HG03139 (cell line): ENCODE data around the gene ACSS2.

Experiments
- ATAC-seq: cut with Tn5 transposase; IDR thresholded peaks from one replicate; pipeline ENCODE4 v1.9.1; 2021; ENCODE audit not compliant: unreplicated experiment

ACSS2 gene

DNA sequence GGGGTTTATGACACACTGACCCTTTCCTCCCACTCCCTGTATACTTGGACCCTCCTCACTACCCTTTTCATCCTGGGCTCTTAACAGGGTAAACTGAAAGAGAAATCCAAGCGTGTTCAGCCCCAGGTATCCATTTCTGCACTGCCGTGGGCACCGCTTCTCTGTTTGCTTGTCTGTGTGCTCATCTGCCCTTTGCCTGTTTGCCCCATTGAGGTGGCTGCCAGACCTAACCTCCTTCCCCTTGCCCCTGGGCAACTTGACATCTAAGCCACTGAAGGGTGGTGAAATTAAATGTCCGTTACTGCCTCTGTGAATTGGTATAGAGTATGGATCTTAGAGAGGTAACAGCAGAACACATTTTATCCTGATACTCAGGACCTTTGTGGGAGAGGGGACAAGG lies 38.7 kb downstream of the ACSS2 start:
- no peak for ATAC-seq

- ATAC-seq = no peak
Measured at GRCh38 chr20:34915749-34916455, 39.5 kb downstream of the ACSS2 start.

DNA sequence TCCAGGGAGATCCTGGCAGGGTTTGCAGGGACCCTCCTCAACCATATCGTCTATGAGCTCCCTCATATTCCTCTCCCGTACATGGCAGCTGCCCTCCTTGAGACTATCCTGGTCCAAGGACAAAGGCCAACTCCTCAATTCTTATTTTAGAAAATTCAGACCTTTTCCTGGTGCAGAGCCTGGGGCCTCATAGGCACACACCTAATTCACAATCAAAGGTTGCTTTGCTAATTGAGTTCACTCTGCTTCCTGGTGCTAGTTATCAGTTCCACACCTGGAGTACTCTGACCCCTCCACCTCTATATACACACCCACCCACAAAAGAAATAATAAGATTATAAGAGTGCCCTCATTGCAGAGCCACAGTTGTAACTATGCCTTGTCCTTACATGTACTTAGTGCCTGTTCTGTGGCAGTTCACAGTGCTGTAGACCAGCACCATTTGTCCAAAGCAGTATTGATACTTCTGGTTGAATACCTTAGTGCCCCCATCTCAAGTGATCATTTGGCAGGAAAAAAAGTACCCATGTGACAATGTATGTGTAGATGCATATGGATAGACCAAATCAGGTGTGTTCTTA lies 40.5 kb downstream of the ACSS2 start:
- no peak for ATAC-seq

- ATAC-seq = no peak
Measured at GRCh38 chr20:34920055-34920454, 43.6 kb downstream of the ACSS2 start.

GRCh38 chr20:34921436-34921835 lies 45.0 kb downstream of the ACSS2 start:
- ATAC-seq = no peak

GRCh38 chr20:34922654-34923381 lies 46.4 kb downstream of the ACSS2 start:
- ATAC-seq = no peak

GRCh38 chr20:34923414-34923813 lies 47.0 kb downstream of the ACSS2 start:
- no peak for ATAC-seq

DNA sequence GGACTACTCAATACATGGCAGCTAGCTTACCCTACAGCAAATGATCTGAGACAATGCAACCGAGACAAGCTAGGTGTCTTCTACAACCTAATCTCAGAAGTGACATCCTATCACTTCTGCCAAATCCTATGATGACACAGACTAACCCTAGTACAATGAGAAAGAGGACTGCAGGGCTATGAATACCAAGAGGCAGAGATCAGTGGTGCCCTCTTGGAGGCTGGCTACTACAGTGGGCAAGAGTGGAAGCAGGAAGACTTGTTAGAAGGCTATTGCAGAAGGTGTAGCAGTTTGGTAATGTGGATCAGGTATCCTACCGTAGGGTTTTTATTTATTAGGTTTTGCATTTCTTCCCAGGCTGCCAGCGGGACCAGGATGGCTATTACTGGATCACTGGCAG lies 48.9 kb downstream of the ACSS2 start:
- no peak for ATAC-seq

- ATAC-seq = no peak
Measured at GRCh38 chr20:34925981-34926380, 49.6 kb downstream of the ACSS2 start.

- no peak for ATAC-seq
Measured at GRCh38 chr20:34926581-34926980, 50.2 kb downstream of the ACSS2 start.

DNA sequence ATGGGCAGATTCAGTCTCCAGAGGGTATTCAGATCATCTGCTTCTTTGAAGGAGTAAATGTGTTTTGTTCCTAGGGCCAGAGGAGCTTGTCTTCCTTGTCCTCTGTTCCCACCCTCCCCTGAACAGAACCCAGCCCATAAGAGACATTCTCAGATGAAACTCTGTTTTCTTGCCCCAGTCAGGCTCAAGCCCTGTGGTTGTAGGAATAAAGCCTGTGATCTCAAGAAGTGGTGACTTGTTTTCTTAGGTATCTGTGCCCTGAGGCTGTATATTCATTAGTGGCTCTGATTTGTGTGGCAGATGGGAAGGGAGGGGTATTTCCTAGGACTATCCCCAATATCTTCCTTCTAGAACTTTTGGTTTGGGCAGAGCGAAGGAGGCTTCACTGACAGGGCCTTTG lies 51.3 kb downstream of the ACSS2 start:
- ATAC-seq = no peak

- ATAC-seq = no peak
Measured at GRCh38 chr20:34928411-34928810, 52.0 kb downstream of the ACSS2 start.

DNA sequence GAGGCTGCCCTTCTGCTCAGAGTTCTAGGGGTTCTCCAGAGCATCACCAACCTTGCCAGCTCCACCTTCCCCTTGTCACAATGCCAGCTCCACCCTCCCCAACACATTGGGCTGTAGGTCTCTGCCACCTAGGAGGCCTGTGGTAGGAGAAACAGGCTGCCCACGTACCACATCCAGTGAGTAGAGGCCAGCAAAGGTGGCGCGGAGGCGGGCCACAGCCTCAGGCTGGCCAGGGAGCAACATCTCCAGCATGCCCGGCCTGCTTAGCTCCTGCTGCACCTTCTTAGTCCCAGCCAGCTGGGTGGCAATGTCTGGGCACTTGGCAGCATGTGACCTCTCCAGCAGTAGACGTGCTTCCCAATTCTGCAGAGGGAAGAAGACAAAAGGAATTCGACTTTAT lies 55.4 kb downstream of the ACSS2 start:
- no peak for ATAC-seq

DNA sequence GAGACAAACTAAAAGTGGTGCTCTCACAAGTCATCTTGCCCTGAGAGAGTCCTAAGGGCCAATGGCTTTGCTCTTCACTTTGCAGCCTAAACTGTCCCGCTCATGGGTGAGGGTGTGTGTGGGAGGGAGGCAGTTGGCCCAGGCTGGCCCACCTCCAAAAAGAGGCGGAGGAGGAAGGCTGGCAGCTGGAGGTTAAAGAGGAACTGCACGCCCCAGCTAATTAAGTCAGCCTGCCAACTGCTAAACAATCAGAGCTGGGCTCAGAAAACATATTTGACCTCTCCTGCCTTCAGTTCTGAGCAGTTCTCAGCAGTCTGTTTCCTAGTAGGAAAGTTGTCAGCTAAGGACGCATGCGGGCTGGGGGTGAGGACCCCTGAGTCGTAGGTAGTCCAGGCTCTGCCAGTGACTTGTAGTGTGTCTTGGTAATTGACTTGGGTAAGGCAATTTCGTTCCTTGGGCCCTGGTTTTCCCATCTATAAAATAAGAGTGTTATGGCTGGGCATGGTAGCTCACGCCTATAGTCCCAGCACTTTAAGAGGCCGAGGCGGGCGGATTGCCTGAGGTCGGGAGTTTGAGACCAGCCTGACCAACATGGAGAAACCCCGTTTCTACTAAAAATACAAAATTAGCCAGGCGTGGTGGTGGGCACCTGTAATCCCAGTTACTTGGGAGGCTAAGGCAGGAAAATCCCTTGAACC lies 62.2 kb downstream of the ACSS2 start:
- ATAC-seq = no peak

GRCh38 chr20:34940081-34940481 lies 63.7 kb downstream of the ACSS2 start:
- ATAC-seq = no peak

DNA sequence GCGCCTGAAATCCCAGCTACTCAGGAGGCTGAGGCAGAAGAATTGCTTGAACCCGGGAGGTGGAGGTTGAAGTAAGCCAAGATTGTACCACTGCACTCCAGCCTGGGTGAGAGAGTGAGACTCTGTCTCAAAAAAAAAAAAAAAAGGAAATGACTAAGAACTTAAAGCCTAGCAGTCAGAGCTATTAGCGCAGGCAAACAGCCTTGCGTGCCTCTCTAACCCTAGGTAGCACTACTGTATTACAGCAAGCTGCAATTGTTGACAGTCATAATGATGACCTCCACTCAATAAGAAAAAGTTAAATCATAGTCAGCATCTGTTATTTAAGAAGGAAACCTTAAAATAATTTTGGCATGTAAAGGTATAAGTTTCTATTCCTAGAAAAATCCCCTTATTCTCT lies 64.8 kb downstream of the ACSS2 start:
- no peak for ATAC-seq

DNA sequence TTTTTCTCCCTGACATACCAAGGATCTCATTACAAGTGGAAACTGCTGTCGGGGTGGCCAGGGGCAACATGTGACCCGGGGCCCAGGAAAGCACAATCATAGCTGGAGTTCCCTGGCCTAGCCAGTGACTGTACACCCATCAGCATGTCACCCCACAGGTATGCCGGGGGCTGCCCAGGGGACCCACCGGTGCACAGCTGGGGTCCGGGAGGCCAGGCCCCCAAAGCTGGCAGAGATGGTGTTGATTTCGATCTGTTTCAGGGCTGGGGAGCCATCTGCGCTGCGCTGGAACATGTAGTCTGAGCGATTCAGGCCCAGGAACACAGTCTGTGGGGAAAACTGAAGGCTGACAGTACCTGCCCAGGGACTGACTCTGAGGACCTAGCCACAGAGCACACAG lies 65.9 kb downstream of the ACSS2 start:
- ATAC-seq = no peak

DNA sequence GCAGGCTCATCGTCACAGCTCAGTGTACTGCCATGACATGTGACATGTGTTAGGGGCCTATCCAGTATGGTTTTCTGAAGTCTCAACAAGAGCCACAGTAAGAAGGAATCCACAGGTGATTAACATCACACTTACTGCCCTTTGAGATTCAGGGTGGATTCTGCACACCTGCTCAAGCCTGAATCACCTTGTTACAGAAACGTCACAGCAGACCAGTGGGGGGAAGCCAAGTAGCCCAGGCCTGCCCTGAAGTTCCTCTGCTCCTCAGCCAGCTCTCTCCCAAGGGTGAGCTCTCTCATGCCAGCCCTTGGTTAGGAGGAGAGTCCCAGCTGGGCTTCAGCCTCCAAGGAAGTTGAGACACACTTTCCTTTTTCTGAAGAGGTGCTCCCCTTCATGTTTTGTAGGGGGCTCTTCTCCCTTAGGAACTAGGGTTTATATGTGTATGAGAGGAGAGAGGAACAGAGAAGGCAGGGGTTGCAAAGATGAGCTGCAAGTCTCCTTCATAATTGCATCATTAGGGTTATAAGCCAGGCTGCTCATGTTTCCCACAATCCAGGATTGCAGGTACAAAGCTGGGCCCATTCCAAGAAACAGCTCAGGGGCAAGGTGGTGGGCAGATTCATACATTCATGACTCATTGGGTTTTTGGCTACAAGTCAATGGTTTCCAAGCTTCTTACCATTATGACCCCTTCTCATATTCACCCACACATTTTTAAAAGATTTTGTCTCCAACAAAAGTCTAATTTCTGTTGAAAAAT lies 67.6 kb downstream of the ACSS2 start:
- ATAC-seq = no peak

DNA sequence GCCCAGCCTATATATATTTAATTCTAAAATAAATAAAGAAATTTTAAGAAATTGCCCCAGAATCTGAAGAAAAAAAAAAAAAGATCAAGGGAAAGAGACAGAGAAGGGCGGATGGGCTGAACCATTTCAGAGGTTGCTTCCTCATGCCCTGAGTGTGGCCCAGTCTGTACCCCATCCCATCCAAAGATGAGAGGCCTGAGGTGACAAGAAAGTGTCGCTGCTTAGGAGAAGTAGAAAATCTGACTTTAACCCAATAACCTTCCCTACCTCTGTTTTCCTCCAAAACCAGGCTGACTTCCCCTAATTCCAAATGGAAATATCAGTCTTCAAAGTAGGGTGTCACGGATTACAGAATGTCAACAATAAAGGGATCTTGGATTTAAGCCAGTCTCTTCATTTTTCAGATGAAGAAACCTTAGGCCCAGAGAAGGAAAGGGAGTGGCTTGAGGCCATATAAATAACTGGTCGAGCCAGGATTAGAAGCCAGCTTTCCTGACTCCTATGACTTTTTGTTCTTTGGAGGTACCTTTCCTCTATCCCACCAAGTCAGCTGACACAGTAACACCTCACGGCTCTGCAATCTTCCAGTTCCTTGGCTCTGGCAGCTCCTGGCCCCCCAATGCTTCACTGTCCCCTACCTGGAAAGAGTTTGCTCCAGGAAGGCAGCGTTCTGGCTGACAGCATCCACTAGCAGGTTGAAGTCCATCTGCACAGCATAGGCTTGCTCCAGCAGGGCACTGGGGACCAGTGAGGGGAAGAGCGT lies 69.1 kb downstream of the ACSS2 start:
- ATAC-seq = no peak

GRCh38 chr20:34946661-34947060 lies 70.2 kb downstream of the ACSS2 start:
- no peak for ATAC-seq
